PFSK-1 (cell line): ENCODE measurements around the gene DTX3.

Source experiments
- POLR2AphosphoS5 ChIP-seq: IDR thresholded peaks from 2 replicates; pipeline ENCODE4 v1.6.1; 2012; ENCODE audit warnings: low read depth, mild to moderate bottlenecking, control low read depth, low read length, moderate library complexity
- TAF1 ChIP-seq: IDR thresholded peaks from 2 replicates; pipeline ENCODE4 v1.6.1; 2012; ENCODE audit warnings: low read length, control low read depth, borderline replicate concordance; ENCODE audit not compliant: insufficient read depth

DNA sequence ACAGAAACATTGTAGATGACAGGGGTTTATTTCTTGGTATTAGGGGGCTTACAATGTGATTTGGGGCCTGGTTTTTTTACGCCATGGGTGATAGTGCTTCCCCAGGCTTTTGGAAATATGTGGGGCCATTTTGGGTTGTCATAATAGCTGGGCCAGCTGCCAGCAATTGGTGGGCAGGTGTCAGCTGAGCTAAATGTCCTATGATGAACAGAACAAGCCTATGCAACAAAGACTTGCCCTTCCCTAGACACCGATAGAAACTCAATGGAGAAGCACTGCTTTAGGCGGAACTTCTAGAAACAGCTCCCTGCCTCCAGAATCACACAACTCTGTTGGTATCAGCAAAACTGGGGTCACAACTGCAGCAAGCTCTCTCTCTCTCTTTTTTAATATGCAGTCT, 33.5 kb downstream of the DTX3 start:
- no peak for TF ChIP-seq POLR2AphosphoS5
- TF ChIP-seq TAF1: no peak
